Measurements from ENCODE around the gene LYSMD4. TPM values are rescaled to one million over a fixed set of nuclear protein-coding genes. Genes with fewer than 3 reads are reported as not detected.

Gene LYSMD4
- total RNA-seq, 1 experiment from 2014 or later: 5.7 TPM

GRCh38 chr15:99731336-99732123 lies 1.7 kb downstream of the LYSMD4 start:
- no peak for DNase-seq (ENCODE audit: low spot score)

GRCh38 chr15:99729920-99730319 lies 3.3 kb downstream of the LYSMD4 start:
- peak; percentile 22 for DNase-seq (ENCODE audit: low spot score)

- no peak for DNase-seq (ENCODE audit: low spot score)
Measured at GRCh38 chr15:99729327-99729726, 3.9 kb downstream of the LYSMD4 start.

- no peak for DNase-seq (ENCODE audit: low spot score)
Measured at GRCh38 chr15:99728916-99729315, 4.3 kb downstream of the LYSMD4 start.

- DNase-seq (ENCODE audit: low spot score): no peak
Measured at GRCh38 chr15:99727733-99728132, 5.5 kb downstream of the LYSMD4 start.

- no peak for DNase-seq (ENCODE audit: low spot score)
Measured at GRCh38 chr15:99727330-99727729, 5.9 kb downstream of the LYSMD4 start.

- no peak for DNase-seq (ENCODE audit: low spot score)
Measured at GRCh38 chr15:99726333-99726732, 6.9 kb downstream of the LYSMD4 start.

GRCh38 chr15:99722406-99722805 lies 10.8 kb downstream of the LYSMD4 start:
- no peak for DNase-seq (ENCODE audit: low spot score)

GRCh38 chr15:99721896-99722295 lies 11.3 kb downstream of the LYSMD4 start:
- no peak for DNase-seq (ENCODE audit: low spot score)

- no peak for DNase-seq (ENCODE audit: low spot score)
Measured at GRCh38 chr15:99721104-99721778, 12.0 kb downstream of the LYSMD4 start.

GRCh38 chr15:99720533-99720932 lies 12.7 kb downstream of the LYSMD4 start:
- DNase-seq (ENCODE audit: low spot score): no peak

GRCh38 chr15:99719096-99719541 lies 14.1 kb downstream of the LYSMD4 start:
- peak; percentile 60 for DNase-seq (ENCODE audit: low spot score)

- DNase-seq (ENCODE audit: low spot score): no peak
Measured at GRCh38 chr15:99718421-99718820, 14.8 kb downstream of the LYSMD4 start.

GRCh38 chr15:99717161-99718009 lies 15.9 kb downstream of the LYSMD4 start:
- no peak for DNase-seq (ENCODE audit: low spot score)

GRCh38 chr15:99716540-99717095 lies 16.6 kb downstream of the LYSMD4 start:
- no peak for DNase-seq (ENCODE audit: low spot score)

GRCh38 chr15:99712415-99712814 lies 20.8 kb downstream of the LYSMD4 start:
- no peak for DNase-seq (ENCODE audit: low spot score)

GRCh38 chr15:99711625-99712024 lies 21.6 kb downstream of the LYSMD4 start:
- no peak for DNase-seq (ENCODE audit: low spot score)

GRCh38 chr15:99709243-99709986 lies 23.8 kb downstream of the LYSMD4 start:
- no peak for DNase-seq (ENCODE audit: low spot score)

GRCh38 chr15:99708563-99708962 lies 24.7 kb downstream of the LYSMD4 start:
- peak; percentile 77 for DNase-seq (ENCODE audit: low spot score)

- DNase-seq (ENCODE audit: low spot score): peak; percentile 34
Measured at GRCh38 chr15:99707473-99708270, 25.6 kb downstream of the LYSMD4 start.
